Upper lobe of left lung (tissue), 4 donors: Measurements from ENCODE around the gene ATP11A.

ENCODE experiments used
- EP300 ChIP-seq, 4 donors: sonication (generic); formaldehyde crosslinking; IDR thresholded peaks; one replicate each; pipeline ENCODE4 v1.5.1; 2017; ENCODE audit warnings: antibody characterized with exemption in 4 of 4, control low read depth in 2 of 4
- POLR2A ChIP-seq, 4 donors: fragments of 450-650 bp; IDR thresholded peaks; one replicate each; pipeline ENCODE4 v1.5.1; 2016 to 2017; ENCODE audit warnings: antibody characterized with exemption in 4 of 4, mild to moderate bottlenecking in 2 of 4
- POLR2AphosphoS5 ChIP-seq, 2 donors: sonication (generic); formaldehyde crosslinking; IDR thresholded peaks; one replicate each; pipeline ENCODE4 v1.5.1; 2017; ENCODE audit warnings: antibody characterized with exemption in 2 of 2
- TF ChIP-seq, protein P1 (sequence below), 6 experiments: fragments of 450-650 bp in 4 of 6; fragments of 200-600 bp in 2 of 6; sonication (generic) in 2 of 6; IDR thresholded peaks; one replicate each; pipeline ENCODE4 v1.5.1; 2016 to 2019; ENCODE audit warnings: antibody characterized with exemption in 6 of 6

DNA sequence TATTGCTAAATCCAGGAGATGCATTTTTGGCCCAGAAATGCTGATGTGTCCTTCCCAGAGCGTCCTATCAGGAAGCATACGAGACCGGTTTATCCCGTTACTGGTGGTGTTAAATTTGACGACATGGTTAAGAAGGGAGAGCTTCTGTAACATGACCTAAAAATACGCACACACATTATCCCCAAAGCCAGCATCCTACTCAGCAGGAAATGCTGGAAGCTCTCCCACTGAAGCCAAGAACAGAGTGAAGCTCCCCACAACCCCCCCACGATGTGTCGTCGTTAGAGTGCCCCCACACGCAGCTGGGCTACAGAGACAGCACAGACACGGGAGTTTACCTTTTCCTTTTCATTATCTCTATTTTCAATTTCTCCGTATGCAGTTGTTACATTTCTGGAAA is 234.1 kb downstream of the ATP11A start:
- TF ChIP-seq, protein P1, sequence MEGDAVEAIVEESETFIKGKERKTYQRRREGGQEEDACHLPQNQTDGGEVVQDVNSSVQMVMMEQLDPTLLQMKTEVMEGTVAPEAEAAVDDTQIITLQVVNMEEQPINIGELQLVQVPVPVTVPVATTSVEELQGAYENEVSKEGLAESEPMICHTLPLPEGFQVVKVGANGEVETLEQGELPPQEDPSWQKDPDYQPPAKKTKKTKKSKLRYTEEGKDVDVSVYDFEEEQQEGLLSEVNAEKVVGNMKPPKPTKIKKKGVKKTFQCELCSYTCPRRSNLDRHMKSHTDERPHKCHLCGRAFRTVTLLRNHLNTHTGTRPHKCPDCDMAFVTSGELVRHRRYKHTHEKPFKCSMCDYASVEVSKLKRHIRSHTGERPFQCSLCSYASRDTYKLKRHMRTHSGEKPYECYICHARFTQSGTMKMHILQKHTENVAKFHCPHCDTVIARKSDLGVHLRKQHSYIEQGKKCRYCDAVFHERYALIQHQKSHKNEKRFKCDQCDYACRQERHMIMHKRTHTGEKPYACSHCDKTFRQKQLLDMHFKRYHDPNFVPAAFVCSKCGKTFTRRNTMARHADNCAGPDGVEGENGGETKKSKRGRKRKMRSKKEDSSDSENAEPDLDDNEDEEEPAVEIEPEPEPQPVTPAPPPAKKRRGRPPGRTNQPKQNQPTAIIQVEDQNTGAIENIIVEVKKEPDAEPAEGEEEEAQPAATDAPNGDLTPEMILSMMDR (IDR thresholded peaks at IDR 0.05), result no peak
- no peak for TF ChIP-seq POLR2AphosphoS5 (IDR thresholded peaks at IDR 0.05)
- TF ChIP-seq EP300 (IDR thresholded peaks at IDR 0.05), result no peak
- no peak for TF ChIP-seq POLR2A (IDR thresholded peaks at IDR 0.05)
